ENCODE measurements around the gene MAT1A.
"Not testable (repeated sequence)": the region's sequence is repeated elsewhere in the genome, so short reads cannot be mapped to it uniquely, and the experiment has no call there.

The MAT1A gene

DNA sequence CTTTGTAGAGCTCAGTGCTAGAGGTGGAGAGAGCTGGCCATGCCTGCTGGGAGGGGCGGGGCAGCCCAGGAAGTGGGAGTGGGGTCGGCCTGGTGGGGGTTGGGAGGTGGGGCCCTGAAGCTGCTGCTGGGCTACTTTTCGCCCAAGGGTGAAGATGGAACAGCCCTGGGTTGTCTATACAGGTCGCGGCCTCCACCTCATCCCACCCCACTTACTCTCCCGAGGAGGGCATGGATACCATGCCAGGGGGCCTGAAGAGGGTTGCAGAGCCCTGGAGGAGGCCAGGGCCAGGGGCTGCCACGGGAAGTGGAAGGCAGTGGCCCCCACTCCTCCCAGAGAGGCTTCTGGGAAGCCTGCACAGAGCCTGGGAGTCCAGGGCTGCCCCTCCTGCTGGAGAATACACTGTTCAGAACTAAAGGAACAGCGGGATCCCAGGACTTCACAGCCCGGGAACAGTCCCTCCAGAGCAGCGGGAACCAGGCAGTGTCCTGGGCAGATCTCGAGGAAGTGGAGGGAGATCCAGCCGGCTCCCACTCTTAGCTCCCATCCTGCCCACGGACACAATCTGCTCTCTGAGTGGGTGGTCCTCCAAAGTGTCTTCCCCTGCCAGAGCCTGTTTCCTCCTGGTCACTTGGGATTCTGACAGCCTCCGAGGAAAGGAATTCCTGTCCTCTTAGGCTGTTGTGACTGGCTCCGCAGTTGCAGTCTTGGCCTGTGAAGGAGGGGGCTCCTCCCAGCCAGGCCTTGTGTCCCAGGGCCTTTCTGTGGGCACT lies 23.5 kb downstream of the MAT1A start:
- in situ Hi-C loops (cut with HindIII; ENCODE audit: low sequenced_read_pairs), result no loop called here

DNA sequence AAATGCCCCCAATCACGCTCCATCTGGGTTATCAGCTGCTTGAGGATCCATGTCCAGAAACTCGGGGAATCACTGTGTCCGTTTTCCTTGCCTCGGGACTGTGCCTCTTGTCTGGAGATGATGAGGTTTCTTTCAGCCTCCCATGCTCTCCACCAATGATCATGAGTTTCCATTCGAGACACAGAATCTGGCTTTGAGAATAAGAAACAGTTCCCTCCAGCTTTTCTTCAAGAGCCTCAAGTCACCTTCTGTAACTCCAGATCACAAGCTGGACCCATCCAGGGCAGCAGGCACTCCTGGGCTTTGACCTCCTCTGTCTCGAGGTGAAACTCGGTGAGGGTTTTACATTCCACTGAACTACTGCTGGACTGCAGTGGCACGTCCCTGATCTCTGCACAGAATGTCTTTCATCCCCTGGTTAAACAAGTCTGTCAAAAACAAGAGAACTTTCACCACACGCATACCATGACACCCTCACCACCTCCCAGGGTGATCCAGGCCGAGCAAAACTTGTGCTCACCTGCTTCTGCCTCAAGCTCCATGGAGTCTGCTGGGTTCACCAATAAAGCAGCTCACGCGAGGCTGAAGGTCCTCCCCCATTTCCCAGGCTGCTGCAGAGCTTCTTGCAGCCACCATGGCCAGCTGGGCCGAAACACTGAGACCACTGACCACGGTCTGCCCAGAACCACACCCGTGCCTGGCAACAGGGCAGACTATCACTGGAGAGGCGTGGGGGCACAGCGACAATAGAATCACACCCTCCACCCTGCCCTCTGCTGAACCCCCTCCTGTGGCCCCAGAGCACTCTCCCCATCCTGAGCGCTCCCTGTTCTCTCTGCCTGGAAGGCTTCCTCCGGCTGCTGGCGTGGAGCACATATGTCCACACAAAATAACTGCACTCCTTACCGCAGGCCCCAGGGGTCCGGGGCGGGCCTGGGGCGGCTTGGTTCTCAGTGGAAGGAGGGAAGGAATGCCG lies 25.1 kb downstream of the MAT1A start:
- in situ Hi-C loops (cut with HindIII; ENCODE audit: low sequenced_read_pairs), result no loop called here

DNA sequence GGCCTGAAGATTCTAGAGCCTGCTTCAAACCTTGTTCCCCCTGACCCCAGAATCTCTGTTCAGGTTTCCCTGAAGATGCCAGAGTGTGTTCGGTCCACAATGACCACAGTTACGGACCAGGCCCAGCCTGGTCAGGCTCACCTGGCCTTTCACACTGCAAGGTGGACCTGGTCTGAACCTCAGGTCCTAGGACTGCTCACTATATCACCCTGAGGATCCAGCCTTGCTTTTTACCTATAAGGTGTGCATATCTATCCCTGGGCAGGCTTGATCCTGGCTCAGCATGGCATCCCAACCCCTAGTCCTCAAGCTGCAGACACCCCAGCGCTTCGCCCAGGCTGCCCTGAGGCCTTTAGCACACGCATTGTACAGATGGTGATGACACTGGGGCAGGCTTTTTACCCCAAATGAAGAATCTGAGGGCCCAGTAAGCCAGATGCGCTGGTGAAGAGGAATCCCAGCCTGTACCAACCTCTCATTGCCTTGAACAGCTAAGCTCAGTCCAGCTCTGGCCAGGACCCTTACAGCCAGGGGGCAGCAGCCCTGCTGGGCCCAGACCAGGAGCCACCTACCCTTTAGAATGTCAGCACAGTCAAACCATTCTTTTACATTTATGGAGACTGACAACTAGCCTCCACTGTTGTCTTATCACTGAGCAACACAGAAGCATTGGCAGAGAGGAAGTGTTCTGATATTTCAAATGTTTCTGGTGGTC lies 28.0 kb downstream of the MAT1A start:
- in situ Hi-C loops (cut with HindIII; ENCODE audit: low sequenced_read_pairs), result no loop called here

DNA sequence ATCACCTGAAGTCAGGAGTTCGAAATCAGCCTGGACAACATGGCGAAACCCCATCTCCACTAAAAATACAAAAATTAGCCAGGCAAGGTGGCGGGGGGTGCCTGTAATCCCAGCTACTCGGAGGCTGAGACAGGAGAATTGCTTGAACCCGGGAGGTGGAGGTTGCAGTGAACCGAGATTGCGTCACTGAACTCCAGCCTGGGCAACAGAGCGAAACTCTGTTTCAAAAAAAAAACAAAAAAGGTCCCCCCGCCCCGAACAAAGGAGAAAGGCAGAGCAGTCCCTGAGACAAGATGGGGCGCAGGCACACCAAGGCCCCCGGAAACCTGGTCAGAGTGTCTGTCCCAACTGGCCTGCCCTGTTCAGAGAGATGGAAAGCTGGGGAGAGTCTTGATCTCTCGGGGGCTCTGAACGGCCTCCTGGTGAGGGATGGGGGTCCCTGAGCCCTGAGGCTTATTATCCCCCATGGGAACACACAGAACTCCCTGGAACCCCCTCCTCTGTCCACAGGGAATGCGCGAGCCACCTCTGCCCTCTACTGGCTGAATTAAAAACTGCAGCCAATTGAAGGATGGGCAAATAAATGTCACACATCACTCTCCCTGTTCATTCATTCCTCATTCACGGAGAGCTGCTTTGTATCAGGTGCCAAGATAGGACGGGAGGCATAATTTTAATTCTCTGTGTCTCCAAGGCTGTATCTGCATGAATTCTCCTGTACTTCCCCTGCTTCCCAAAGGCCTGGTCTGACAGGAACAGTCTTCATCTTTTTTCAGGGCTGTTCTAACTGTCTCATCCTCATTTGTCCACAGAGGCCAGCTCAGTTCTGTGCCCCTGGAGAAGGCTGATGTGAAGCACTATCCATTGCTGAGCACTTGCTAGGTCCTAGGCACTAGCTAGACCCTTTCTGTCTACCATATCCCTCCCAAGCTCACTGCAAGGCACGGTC lies 28.9 kb downstream of the MAT1A start:
- in situ Hi-C loops (cut with HindIII; ENCODE audit: low sequenced_read_pairs), result no loop called here

DNA sequence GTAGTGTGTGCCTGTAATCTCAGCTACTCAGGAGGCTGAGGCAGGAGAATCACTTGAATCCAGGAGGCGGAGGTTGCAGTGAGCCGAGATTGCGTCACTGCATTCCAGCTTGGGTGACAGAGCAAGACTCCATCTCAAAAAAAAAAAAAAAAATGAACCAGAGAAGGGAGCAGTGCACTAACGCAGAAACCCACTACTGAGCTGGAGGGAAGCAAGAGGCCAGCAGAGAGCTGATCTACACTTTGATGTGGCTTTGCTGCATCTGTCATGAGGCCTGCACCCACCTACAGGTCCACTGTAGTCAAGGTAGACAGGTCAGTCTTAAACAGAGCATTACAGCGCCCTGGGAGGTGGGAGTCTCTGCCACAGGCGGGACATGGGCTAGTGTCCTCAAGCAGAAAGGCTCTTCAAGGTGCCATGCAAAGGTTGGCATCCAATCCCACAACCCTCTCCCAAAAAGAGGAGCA lies 30.0 kb downstream of the MAT1A start:
- in situ Hi-C loops (cut with HindIII; ENCODE audit: low sequenced_read_pairs), result no loop called here

DNA sequence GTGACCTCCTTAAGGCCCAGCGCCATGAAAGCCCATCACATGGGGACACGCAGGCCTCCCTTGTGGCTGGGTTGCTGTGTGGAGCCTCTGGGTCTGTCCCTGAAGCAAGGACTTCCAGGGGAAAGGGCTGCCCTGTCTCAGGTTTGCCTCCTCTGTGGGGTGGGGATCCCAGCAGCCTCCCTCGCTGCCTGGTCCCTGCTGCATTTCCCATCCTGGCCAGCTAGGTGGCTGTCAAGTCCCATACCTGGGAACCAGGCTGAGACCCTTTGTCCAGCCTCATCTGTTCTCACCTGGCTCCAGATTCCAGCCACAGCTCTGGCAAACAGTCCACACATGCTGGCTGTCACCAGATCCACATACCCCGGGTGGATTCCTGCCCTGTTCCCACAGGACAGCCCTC lies 32.7 kb downstream of the MAT1A start:
- in situ Hi-C loops (cut with HindIII; ENCODE audit: low sequenced_read_pairs), result not testable (repeated sequence)

DNA sequence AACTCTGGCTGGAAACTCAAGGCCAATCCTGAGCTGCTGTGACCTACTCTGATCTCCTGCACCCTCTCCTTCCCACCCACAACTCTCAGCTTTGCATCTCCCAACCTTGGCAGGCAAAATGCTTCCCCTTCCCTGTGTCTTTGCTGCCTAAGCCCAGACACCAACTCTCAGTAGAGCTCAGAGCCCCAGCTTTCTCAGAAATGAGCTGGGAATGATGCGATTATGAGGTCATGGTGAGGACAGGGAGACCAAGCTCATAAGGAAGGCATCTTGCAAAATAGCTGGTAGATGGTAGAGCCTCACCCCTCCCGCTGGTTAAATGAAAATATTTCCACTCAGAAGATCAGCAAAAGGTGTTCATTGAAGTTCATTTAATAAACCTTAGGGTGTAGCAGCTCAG lies 34.7 kb downstream of the MAT1A start:
- in situ Hi-C loops (cut with HindIII; ENCODE audit: low sequenced_read_pairs), result not testable (repeated sequence)

DNA sequence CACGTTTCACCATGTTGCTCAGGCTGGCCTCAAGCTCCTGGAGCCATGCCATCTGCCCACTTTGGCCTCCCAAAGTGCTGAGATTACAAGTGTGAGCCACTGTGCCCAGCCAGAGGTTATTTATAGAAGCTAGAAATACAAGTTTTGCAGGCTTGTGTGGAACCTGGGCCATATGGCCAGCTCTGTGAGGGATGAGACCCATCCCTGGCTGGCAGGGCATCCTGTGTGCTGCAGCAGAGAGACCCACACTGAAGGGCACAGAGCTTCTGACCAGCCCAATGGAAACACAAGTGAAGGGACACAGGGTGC lies 35.5 kb downstream of the MAT1A start:
- in situ Hi-C loops (cut with HindIII; ENCODE audit: low sequenced_read_pairs), result not testable (repeated sequence)

DNA sequence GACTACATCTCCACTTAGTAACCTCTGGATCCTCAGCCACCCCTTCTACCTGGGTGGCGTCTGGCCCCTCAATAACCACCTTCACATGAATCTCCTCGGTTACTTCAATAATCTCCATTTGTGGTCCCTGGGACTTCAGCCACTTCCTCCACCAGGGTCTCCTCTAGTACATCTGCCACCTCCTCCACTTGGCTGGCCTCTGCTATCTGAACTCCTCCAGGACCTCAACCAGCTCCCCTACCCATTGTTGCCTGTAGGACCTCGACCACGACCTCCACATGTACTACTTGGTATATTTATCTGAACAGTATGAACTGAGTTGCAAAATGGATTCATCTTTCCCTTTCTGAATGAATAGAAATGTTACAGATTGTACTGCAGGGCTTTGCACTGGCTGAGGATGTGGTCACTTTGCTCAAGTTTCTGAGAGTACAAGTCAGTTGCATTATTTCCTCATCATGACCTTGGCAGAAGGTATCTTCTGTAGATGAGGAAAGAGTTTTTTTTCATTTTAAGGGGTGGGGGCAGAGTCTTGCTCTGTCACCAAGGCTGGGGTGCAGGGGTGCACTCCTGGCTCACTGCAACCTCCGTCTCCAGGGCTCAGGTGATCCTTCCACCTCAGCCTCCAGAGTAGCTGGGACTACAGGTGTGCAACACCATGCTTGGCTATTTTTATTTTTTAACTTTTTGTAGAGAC lies 36.0 kb downstream of the MAT1A start:
- in situ Hi-C loops (cut with HindIII; ENCODE audit: low sequenced_read_pairs), result no loop called here

DNA sequence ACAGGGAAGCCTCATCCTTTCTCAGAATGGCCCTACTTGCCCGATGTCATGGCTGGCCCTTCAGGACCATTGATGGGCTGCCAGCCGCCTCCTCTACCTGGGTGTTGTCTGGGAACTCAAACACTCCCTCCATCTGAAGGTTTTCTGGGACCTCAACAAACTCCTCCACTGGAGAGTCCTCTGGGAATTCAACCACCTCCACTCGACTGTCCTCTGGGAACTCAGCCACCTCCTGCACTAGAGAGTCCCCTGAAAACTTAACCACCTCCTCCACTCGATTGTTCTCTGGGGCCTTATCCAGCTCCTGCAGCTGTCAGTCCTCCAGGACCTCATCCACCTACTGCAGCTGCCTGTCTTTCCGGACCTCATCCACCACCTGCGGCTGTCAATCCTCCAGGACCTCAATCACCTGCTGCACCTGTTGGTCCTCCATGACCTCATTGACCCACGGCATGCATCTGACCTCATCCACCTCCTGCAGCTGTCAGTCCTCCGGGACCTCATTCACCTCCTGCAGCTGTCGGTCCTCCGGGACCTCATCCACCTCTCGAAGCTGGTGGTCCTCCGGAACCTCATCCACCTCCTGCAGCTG lies 37.1 kb downstream of the MAT1A start:
- in situ Hi-C loops (cut with HindIII; ENCODE audit: low sequenced_read_pairs), result no loop called here

DNA sequence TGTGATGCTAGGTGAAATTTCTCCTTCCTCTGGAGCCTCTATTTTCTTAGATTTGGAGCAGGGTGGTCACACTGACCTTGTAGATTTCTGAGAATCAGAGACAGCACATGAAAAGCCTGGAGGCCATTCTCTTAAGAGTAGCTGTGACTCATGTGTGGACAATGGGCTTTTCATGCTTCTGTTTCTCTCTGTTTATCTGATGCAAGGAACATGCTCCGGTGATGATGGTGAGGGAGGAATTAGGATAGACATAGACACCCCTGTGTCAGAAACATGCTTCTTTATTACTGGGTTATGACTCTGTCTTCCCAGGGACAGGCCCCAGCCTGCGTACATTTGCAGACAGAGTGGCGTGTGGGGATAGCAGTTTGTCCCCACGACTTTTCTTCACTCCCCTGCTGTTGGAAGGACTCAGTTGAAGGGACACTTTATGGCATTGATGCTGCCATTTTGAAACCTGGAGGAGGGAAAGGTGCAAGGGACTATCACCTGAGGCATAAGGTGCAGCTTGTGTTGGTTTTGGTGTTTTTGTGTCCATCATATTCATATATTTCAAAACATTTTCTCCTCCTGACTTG lies 37.7 kb downstream of the MAT1A start:
- in situ Hi-C loops (cut with HindIII; ENCODE audit: low sequenced_read_pairs), result not testable (repeated sequence)

DNA sequence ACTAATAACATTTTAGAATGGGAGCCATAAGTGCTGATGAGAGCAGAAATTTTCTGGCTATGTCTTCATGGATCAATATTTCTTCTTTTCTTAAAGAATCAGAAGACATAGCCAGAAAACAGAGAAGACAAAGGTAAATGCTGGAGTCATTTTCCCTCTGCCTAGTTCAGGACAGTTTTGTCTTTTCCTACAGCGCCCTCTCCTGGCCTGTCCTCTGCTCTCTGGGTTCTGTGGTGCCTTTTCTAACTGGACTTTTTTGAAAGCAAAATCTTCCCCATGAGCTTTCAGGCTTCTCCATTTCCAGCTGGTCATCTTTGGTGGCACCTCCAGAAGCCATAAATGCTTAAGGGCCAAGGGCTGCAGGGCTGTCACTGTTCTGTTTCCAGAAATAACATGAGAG lies 39.1 kb downstream of the MAT1A start:
- in situ Hi-C loops (cut with HindIII; ENCODE audit: low sequenced_read_pairs), result not testable (repeated sequence)

DNA sequence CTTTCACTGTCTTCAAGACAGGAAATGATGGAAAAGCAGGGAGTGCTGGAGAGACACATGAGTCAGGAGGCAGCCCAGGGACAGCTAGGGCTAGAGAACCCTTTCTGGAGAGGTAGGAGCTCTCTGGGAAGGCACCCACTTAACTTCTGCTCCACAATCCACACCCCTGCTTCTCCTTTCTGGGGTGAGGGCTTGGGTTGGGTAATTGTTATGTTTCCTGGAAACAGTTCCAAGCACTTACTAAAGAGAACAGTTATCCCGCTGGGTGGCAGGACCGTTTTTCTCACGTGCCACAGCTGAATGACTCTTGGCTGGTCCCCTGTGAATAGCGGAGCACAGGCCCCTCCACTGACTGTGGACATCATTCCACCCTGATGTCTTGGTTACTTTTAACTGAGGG lies 39.6 kb downstream of the MAT1A start:
- in situ Hi-C loops (cut with HindIII; ENCODE audit: low sequenced_read_pairs), result not testable (repeated sequence)

DNA sequence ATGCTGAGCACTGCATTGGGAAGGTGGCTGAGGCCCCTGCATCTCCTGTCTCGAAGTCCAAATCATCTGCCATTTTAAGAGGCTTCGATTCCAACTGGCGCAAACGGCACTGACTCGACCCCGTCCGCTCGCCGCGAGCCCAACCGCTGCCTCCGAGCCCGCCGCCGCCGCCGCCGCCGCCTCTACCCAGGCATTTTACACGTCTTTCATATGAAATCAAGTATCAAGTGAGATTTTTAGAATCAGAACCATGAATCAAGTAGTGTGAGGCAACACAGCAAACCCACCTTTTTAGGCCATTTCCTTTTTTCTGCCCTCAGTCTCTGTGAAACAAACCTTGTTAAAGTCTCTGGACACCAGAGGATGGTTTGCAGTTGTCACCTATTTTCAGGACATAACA lies 41.8 kb downstream of the MAT1A start:
- in situ Hi-C loops (cut with HindIII; ENCODE audit: low sequenced_read_pairs), result not testable (repeated sequence)

DNA sequence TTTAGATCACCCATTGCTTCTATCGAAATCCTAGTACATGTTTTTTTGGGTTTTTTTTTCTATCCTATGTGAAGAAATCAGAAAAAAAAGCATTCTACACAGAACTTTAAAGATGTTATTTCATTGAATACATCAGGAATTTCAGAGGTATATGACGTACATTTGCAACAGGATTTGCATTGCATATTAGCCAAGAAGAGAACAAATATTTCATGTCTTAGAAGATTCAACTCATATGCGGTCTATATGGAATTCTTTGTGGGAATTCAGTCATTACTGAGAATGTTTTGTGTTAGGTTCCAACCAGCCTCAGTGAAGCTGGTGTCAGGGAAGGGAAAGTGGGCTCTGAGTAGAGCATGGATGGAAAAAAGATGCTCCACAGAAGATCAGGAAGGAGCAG lies 45.1 kb downstream of the MAT1A start:
- in situ Hi-C loops (cut with HindIII; ENCODE audit: low sequenced_read_pairs), result not testable (repeated sequence)

DNA sequence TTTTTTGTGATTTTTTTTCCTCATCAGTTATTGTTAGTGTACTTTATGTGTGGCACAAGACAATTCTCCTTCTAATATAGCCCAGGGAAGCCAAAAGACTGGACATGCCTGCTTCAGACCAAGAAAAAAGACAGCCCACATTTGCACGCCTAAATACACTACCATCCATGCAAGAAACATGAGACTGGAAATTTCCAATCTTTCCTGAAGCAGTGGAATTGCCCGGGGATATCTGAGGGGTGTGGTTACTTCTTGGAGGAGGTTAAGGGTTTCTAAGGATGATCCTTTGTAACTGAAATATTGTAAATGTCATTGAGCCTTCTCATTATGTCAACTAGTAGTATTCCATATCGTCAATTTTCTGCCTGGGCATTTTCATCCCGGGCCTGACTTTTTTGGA lies 47.1 kb downstream of the MAT1A start:
- in situ Hi-C loops (cut with HindIII; ENCODE audit: low sequenced_read_pairs), result not testable (repeated sequence)

DNA sequence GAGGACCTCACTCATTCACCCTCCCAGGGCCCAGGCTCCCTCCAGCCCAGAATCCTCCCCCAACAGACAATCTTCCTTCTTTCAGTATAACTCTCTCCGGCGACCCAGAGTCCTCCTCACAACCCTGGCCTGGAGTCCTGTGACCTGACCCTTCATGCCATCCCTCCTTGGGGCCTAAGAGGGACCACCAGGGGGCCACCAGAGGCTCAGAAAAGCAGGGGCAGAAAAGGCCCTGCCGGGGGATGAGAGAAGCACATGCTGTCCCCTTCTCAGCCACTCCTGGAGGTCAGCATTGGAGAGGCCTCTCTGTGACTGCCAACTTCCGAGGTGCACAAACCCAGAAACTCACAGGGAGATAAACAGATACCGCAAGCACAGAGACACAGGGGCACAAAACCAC lies 53.0 kb downstream of the MAT1A start:
- in situ Hi-C loops (cut with HindIII; ENCODE audit: low sequenced_read_pairs), result not testable (repeated sequence)

DNA sequence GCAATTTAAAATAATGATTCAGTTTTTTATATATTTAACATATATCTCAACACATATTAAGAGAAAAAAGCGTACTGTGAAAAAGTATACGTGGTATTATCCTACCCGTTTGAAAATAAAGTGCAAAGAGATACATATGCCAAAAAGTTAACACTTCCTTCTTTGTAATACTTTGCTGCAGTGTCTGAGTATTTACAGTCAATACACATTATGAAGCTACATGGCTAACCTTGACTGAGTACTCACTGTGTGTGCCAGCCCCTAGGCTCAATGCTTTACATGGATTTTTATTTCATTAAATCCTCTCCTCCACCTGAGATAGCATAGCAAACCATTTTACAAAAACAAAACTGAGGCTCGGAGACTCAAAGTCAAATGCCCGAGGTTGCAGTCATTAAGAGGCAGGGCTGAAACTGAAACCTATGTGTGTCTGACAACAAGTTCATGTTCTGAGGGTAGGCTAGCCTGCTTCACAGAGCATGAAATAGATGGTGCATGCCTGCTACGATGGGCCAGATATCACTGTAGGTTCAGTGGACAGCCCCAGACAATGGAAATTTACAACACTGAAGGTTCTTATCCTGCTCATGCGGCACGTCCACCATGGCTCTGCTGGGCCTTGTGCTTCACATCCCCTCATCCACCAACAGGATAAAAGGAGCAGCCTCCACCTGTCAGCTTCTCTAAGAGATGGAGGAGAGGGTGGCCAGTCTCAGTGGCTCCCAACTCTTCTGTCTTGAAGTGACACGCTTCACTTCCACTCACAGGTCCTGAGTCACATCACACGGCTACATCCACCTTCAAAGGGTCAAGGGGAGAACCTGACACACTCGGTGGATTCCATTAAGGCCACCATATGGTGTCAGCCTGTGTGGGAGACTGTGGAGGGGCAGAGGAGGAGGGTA lies 54.9 kb downstream of the MAT1A start:
- in situ Hi-C loops (cut with HindIII; ENCODE audit: low sequenced_read_pairs), result not testable (repeated sequence)

All from endothelial cell of hepatic sinusoid (primary cell).